Testis (tissue), 2 donors: ENCODE results near the gene KRT81.

Experiments
- POLR2A ChIP-seq: fragments of 450-650 bp; IDR thresholded peaks from one replicate; pipeline ENCODE4 v1.6.1; 2017; ENCODE audit warnings: antibody characterized with exemption, mild to moderate bottlenecking, moderate library complexity
- TF ChIP-seq, protein P1 (sequence below), 3 experiments: fragments of 450-650 bp in 2 of 3; fragments of 200-600 bp in 1 of 3; sonication (generic) in 1 of 3; IDR thresholded peaks; one replicate each; pipeline ENCODE4 v1.5.1; 2016 to 2019; ENCODE audit warnings: antibody characterized with exemption in 3 of 3, mild to moderate bottlenecking in 2 of 3, moderate library complexity in 1 of 3

- TF ChIP-seq, protein P1, sequence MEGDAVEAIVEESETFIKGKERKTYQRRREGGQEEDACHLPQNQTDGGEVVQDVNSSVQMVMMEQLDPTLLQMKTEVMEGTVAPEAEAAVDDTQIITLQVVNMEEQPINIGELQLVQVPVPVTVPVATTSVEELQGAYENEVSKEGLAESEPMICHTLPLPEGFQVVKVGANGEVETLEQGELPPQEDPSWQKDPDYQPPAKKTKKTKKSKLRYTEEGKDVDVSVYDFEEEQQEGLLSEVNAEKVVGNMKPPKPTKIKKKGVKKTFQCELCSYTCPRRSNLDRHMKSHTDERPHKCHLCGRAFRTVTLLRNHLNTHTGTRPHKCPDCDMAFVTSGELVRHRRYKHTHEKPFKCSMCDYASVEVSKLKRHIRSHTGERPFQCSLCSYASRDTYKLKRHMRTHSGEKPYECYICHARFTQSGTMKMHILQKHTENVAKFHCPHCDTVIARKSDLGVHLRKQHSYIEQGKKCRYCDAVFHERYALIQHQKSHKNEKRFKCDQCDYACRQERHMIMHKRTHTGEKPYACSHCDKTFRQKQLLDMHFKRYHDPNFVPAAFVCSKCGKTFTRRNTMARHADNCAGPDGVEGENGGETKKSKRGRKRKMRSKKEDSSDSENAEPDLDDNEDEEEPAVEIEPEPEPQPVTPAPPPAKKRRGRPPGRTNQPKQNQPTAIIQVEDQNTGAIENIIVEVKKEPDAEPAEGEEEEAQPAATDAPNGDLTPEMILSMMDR (IDR thresholded peaks at IDR 0.05) = no peak
- TF ChIP-seq POLR2A = no peak
Observed at GRCh38 chr12:52298677-52299190, 7.4 kb upstream of the KRT81 start.
